ENCODE measurements around the gene HABP4.

HABP4 gene

DNA sequence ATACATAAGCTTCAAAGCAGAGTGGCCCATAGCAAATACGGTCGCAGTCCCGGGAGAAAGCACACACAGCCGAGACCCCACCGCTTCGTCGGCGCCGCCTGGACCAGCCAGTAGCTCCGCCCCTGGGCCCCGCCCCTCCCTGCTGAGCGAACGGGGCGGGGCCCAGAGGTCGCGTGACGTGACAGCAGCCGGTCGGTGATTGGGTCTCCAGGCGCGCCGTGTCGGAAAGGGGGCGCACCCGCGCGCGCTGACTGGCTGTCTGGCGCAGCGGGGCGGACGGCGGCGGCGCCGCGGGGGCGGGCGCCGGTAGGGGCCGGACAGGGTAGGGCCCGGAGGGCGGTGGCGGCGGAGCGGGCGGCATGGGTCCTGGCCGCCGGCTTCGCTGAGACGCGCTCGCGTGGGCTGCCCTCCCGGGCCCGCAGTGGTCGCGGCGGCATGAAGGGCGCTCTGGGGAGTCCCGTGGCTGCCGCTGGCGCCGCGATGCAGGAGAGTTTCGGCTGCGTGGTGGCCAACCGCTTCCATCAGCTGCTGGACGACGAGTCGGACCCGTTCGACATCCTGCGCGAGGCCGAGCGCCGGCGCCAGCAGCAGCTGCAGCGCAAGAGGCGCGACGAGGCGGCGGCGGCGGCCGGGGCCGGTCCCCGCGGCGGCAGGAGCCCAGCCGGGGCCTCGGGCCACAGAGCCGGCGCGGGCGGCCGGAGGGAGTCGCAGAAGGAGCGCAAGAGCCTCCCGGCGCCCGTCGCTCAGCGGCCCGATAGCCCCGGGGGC lies at the start of gene HABP4:
HABP4 (plus strand) TSS at position 325 of the 768 bp plus-strand sequence; CDS start at position 436, 111 bp downstream.
- peak; percentile 90 to 95 for DNase-seq (ENCODE audit: low read depth in 1 of 2, low spot score in 1 of 2)

GRCh38 chr9:96408409-96409280 lies 41.3 kb upstream of the HABP4 start:
- DNase-seq (ENCODE audit: low read depth in 1 of 2, low spot score in 1 of 2), result no peak

GRCh38 chr9:96411129-96411838 lies 38.7 kb upstream of the HABP4 start:
- no peak for DNase-seq (ENCODE audit: low read depth in 1 of 2, low spot score in 1 of 2)

GRCh38 chr9:96412174-96412913 lies 37.6 kb upstream of the HABP4 start:
- no peak for DNase-seq (ENCODE audit: low read depth in 1 of 2, low spot score in 1 of 2)

DNA sequence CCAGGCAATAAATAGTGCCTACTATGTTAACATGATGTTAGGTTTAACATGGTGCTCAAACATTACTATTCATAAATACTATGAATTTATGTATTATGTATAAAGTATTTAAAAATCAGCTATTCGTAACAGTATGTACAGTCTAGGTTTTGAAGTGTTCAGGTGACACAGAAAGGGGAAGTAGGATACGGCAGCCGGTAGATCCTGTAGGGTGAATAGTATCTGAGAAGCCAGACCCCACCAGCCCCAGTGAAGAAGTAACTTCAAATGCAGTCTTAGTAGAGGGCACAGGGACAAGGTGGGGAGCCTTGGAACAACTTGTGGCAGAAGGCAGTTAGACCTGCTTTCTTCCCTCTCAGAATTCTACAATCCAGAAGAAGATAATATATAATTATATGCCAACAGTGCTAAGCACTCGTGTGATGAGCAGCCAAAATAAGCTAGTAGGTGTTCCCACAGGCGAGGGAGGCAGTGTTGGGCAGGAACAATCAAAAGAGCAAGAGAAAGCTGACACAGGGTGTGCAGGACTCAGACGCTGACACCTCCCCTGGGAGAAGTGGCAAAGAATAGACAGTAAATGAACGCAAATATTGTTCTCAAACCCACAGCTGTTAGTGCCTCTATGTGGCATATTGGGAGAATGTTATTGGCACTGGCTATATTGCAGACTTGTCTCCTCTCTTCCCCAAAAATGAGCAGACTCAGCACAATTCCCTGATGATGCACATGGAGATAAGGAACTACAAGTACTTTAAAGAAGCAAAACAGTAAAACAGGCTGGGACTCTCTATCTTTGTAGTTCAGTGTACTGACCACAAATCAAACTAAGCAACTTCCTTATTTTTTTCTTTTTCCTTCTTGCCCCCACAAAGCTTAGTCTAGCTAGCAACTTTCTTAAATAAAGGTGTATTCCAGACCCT lies 36.4 kb upstream of the HABP4 start:
- no peak for DNase-seq (ENCODE audit: low read depth in 1 of 2, low spot score in 1 of 2)

GRCh38 chr9:96417051-96417586 lies 32.9 kb upstream of the HABP4 start:
- peak; percentile 87 to 91 for DNase-seq (ENCODE audit: low read depth in 1 of 2, low spot score in 1 of 2)

- peak; percentile 12 to 32 for DNase-seq (ENCODE audit: low read depth in 1 of 2, low spot score in 1 of 2)
Measured at GRCh38 chr9:96417661-96418082, 32.3 kb upstream of the HABP4 start.

DNA sequence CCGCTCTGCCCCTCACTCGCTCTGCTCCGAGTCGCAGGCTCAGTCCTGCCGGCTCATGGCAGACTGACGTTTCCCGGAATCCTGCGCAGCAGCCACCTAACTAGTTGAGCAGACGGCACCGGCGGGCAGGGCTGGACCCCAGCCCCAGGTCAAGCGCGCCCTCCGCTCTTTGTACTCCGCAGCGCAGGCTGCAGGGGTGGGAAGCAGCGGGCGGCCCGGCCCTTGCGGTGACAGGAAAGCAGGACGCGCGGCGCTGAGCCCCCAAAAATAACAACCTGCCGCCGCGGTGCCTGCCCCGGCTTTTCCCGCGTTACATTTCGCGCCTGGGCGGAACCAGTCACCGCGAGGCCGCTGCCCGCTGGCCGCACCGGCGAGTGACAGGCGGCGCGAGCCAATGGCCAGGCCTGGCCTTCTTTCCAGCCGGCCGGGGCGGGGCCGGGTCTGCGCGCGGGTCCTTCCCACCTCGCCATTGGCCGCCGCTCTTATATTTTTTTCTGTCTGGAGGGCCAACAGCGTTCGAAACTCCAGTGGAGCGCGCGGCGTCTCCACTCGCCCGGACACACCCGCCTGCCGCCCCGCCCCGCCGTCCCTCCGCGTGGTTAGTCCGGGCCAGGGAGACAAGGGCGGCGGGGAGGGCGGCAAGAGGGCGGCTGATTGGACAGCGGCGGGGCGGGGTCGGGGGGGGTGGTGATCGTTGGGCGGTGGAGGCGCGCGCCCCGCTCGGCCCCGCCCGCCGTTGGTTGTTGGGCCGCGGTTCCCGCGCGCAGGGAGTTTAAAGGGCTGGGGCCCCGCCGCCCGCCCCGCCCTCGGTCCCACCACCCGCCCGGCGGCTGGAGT lies 31.7 kb upstream of the HABP4 start, which contains the start of gene ZNF367:
ZNF367 (minus strand) TSS at position 288 of the 837 bp plus-strand sequence. CDS start 338 bp downstream, outside the sequence.
- peak; percentile 78 to 82 for DNase-seq (ENCODE audit: low read depth in 1 of 2, low spot score in 1 of 2)

- peak; percentile 13 to 21 for DNase-seq (ENCODE audit: low read depth in 1 of 2, low spot score in 1 of 2)
Measured at GRCh38 chr9:96418920-96419690, 30.9 kb upstream of the HABP4 start.

- DNase-seq (ENCODE audit: low read depth in 1 of 2, low spot score in 1 of 2), result no peak
Measured at GRCh38 chr9:96419691-96419969, 30.3 kb upstream of the HABP4 start.

GRCh38 chr9:96420468-96421219 lies 29.3 kb upstream of the HABP4 start:
- DNase-seq (ENCODE audit: low read depth in 1 of 2, low spot score in 1 of 2), result no peak

GRCh38 chr9:96423322-96423984 lies 26.5 kb upstream of the HABP4 start:
- DNase-seq (ENCODE audit: low read depth in 1 of 2, low spot score in 1 of 2), result no peak

DNA sequence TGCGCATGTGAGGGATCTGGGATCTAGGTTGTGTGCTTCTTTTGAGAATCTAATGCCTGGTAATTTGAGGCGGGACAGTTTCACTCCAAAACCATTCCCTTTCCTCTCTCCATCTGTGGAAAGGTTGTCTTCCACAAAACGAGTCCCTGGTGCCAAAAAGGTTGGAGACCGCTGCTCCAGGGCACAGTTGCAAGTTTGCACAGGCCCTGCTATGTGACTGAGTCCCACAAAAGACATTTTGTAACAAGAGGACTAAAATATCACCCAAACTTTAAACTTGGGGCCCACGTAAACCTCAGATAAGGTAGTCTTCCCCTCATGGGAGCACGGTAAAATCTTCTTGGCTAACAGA lies 26.0 kb upstream of the HABP4 start:
- DNase-seq (ENCODE audit: low read depth in 1 of 2, low spot score in 1 of 2), result no peak

- no peak for DNase-seq (ENCODE audit: low read depth in 1 of 2, low spot score in 1 of 2)
Measured at GRCh38 chr9:96425500-96426169, 24.3 kb upstream of the HABP4 start.

DNA sequence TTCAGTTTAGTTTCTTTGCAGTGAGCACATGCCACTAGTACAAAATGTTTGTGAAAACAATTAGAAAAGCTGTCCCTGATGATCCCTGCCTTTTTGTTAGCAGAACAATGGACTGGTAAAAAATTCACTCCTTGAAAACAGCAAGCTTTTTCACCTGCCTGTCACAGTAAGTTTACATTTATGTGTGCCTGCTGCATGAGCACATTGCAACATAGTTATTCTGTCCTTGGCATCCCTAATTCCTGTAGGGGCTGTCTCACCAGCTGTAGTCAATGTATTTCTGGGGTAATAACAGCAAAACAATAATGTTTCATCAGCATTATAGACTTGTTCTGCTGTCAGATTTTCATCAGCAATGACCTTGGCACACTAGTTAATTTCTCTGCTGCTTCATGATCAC lies 20.2 kb upstream of the HABP4 start:
- DNase-seq (ENCODE audit: low read depth in 1 of 2, low spot score in 1 of 2), result no peak

DNA sequence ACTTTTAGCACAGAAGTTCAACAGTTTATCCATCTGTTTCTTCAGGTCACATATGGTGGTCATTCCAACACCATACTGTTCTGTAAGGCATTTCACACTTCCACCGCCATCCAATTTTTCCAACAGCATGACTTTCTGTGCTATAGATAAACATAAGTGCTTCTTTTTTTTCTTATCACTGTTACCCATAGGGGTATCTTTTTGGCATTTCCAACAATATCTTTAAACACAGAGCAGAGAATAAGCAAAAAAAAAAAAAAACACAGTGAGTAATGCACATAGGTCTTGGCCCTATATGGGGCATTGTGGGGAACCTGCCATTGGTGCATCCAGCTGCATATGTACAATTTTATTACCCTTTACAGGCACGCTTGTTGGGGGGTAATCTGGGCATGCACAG lies 19.6 kb upstream of the HABP4 start:
- DNase-seq (ENCODE audit: low read depth in 1 of 2, low spot score in 1 of 2), result no peak

Measured in stimulated activated CD4-positive, alpha-beta T cell treated with anti-CD3 and anti-CD28 coated beads, Interleukin-15, amount 100 ng/mL, for 1 hour (primary cell).